ENCODE data around the gene ARHGAP8.
"Not testable (repeated sequence)": the region's sequence is repeated elsewhere in the genome, so short reads cannot be mapped to it uniquely, and the experiment has no call there.

Gene ARHGAP8

GRCh38 chr22:44885806-44886360 lies 133.5 kb downstream of the ARHGAP8 start:
- DNase-seq (ENCODE audit: low read depth, low spot score) = no peak

GRCh38 chr22:44887941-44888366 lies 135.6 kb downstream of the ARHGAP8 start:
- no peak for DNase-seq (ENCODE audit: low read depth, low spot score)

- DNase-seq (ENCODE audit: low read depth, low spot score) = no peak
These were observed 136.3 kb downstream of the ARHGAP8 start for GRCh38 chr22:44888491-44889254.

- no peak for DNase-seq (ENCODE audit: low read depth, low spot score)
These were observed 137.0 kb downstream of the ARHGAP8 start for GRCh38 chr22:44889255-44889878.

- no peak for DNase-seq (ENCODE audit: low read depth, low spot score)
These were observed 138.3 kb downstream of the ARHGAP8 start for GRCh38 chr22:44890416-44891292.

- no peak for DNase-seq (ENCODE audit: low read depth, low spot score)
These were observed 138.9 kb downstream of the ARHGAP8 start for GRCh38 chr22:44891293-44891747.

GRCh38 chr22:44891791-44892190 lies 139.4 kb downstream of the ARHGAP8 start:
- DNase-seq (ENCODE audit: low read depth, low spot score) = no peak

- DNase-seq (ENCODE audit: low read depth, low spot score) = no peak
These were observed 139.9 kb downstream of the ARHGAP8 start for GRCh38 chr22:44892243-44892642.

GRCh38 chr22:44892803-44893730 lies 140.7 kb downstream of the ARHGAP8 start:
- no peak for DNase-seq (ENCODE audit: low read depth, low spot score)

- DNase-seq (ENCODE audit: low read depth, low spot score) = no peak
These were observed 141.3 kb downstream of the ARHGAP8 start for GRCh38 chr22:44893731-44894080.

GRCh38 chr22:44894321-44894720 lies 141.9 kb downstream of the ARHGAP8 start:
- no peak for DNase-seq (ENCODE audit: low read depth, low spot score)

GRCh38 chr22:44894782-44895181 lies 142.4 kb downstream of the ARHGAP8 start:
- DNase-seq (ENCODE audit: low read depth, low spot score) = no peak

GRCh38 chr22:44895296-44896055 lies 143.1 kb downstream of the ARHGAP8 start:
- no peak for DNase-seq (ENCODE audit: low read depth, low spot score)

GRCh38 chr22:44898236-44898635 lies 145.9 kb downstream of the ARHGAP8 start:
- DNase-seq (ENCODE audit: low read depth, low spot score) = no peak

GRCh38 chr22:44901301-44901700 lies 148.9 kb downstream of the ARHGAP8 start:
- DNase-seq (ENCODE audit: low read depth, low spot score) = no peak

- not testable (repeated sequence) for DNase-seq (ENCODE audit: low read depth, low spot score)
These were observed 150.8 kb downstream of the ARHGAP8 start for GRCh38 chr22:44903164-44903563.

- not testable (repeated sequence) for DNase-seq (ENCODE audit: low read depth, low spot score)
These were observed 152.2 kb downstream of the ARHGAP8 start for GRCh38 chr22:44904492-44905152.

GRCh38 chr22:44906248-44906936 lies 154.0 kb downstream of the ARHGAP8 start:
- DNase-seq (ENCODE audit: low read depth, low spot score) = no peak

Measured in brain pericyte (primary cell).